ENCODE results near the gene LCN12.

LCN12 gene

GRCh38 chr9:136930014-136930413 lies 22.1 kb upstream of the LCN12 start:
- DNase-seq (ENCODE audit: low read depth), result no peak
- H3K4me3 ChIP-seq (ENCODE audit: low read depth, low read length), result no peak overlapping the region
- TF ChIP-seq POLR2A (IDR thresholded peaks at IDR 0.05; ENCODE audit: extremely low read depth, insufficient read length) (no peak), MAX (IDR thresholded peaks at IDR 0.05; ENCODE audit: low read depth, low read length) (no peak), MYC (IDR thresholded peaks at IDR 0.05; ENCODE audit: low read depth, low read length) (no peak), CTCF (IDR thresholded peaks at IDR 0.05; ENCODE audit: low read depth, low read length) (no peak)

GRCh38 chr9:136931611-136932130 lies 20.4 kb upstream of the LCN12 start:
- TF ChIP-seq POLR2A (IDR thresholded peaks at IDR 0.05; ENCODE audit: extremely low read depth, insufficient read length), result no peak
- no peak for TF ChIP-seq MAX (IDR thresholded peaks at IDR 0.05; ENCODE audit: low read depth, low read length)
- TF ChIP-seq MYC (IDR thresholded peaks at IDR 0.05; ENCODE audit: low read depth, low read length), result no peak
- no peak for TF ChIP-seq CTCF (IDR thresholded peaks at IDR 0.05; ENCODE audit: low read depth, low read length)
- no peak overlapping the region for H3K4me3 ChIP-seq (ENCODE audit: low read depth, low read length)
- no peak for DNase-seq (ENCODE audit: low read depth)

GRCh38 chr9:136934277-136934676 lies 17.8 kb upstream of the LCN12 start:
- no peak overlapping the region for H3K4me3 ChIP-seq (ENCODE audit: low read depth, low read length)
- DNase-seq (ENCODE audit: low read depth), result no peak
- no peak for TF ChIP-seq MYC (IDR thresholded peaks at IDR 0.05; ENCODE audit: low read depth, low read length)
- no peak for TF ChIP-seq CTCF (IDR thresholded peaks at IDR 0.05; ENCODE audit: low read depth, low read length)

GRCh38 chr9:136935651-136936050 lies 16.4 kb upstream of the LCN12 start:
- TF ChIP-seq CTCF (IDR thresholded peaks at IDR 0.05; ENCODE audit: low read depth, low read length) (no peak), POLR2A (IDR thresholded peaks at IDR 0.05; ENCODE audit: extremely low read depth, insufficient read length) (no peak), MYC (IDR thresholded peaks at IDR 0.05; ENCODE audit: low read depth, low read length) (no peak), MAX (IDR thresholded peaks at IDR 0.05; ENCODE audit: low read depth, low read length) (no peak)
- no peak for DNase-seq (ENCODE audit: low read depth)
- no peak overlapping the region for H3K4me3 ChIP-seq (ENCODE audit: low read depth, low read length)

- no peak for TF ChIP-seq CTCF (IDR thresholded peaks at IDR 0.05; ENCODE audit: low read depth, low read length)
- no peak for TF ChIP-seq MYC (IDR thresholded peaks at IDR 0.05; ENCODE audit: low read depth, low read length)
- TF ChIP-seq MAX (IDR thresholded peaks at IDR 0.05; ENCODE audit: low read depth, low read length), result no peak
- no peak for TF ChIP-seq POLR2A (IDR thresholded peaks at IDR 0.05; ENCODE audit: extremely low read depth, insufficient read length)
- DNase-seq (ENCODE audit: low read depth), result no peak
- no peak overlapping the region for H3K4me3 ChIP-seq (ENCODE audit: low read depth, low read length)
Observed at GRCh38 chr9:136936645-136937170, 15.4 kb upstream of the LCN12 start.

Data from NB4 (cell line).